Stimulated activated CD4-positive, alpha-beta T cell treated with anti-CD3 and anti-CD28 coated beads, TNF-alpha, amount 100 ng/mL, for 24 hours (primary cell): ENCODE measurements around the gene MXRA8.

Experiments
- DNase-seq, 3 experiments: peaks; one replicate each; pipeline ENCODE4 v3.0.0-alpha.2; 2020; ENCODE audit warnings: low read depth in 3 of 3

Gene MXRA8

GRCh38 chr1:1349256-1350012, 8.9 kb downstream of the MXRA8 start, which contains the start of gene DVL1:
Gene DVL1 (minus strand): TSS chr1:1349418. CDS start chr1:1349065, 353 bp downstream.
- DNase-seq, result peak; percentile 29 to 55 (median 40)

GRCh38 chr1:1348420-1349255, 9.7 kb downstream of the MXRA8 start:
- DNase-seq, result no peak

GRCh38 chr1:1347663-1348419, 10.5 kb downstream of the MXRA8 start:
- DNase-seq, result no peak

- DNase-seq, result no peak
These were observed 11.2 kb downstream of the MXRA8 start for GRCh38 chr1:1347026-1347595.

- no peak for DNase-seq
These were observed 11.9 kb downstream of the MXRA8 start for GRCh38 chr1:1346501-1346890.

- no peak for DNase-seq
These were observed 12.4 kb downstream of the MXRA8 start for GRCh38 chr1:1345860-1346500.

- no peak for DNase-seq
These were observed 13.0 kb downstream of the MXRA8 start for GRCh38 chr1:1345384-1345783.

- peak; percentile 20 to 62 (median 33) for DNase-seq
These were observed 13.5 kb downstream of the MXRA8 start for GRCh38 chr1:1344655-1345361.

GRCh38 chr1:1343811-1344421, 14.4 kb downstream of the MXRA8 start:
- DNase-seq, result no peak

GRCh38 chr1:1342584-1343115, 15.7 kb downstream of the MXRA8 start:
- no peak for DNase-seq

- no peak for DNase-seq
These were observed 16.2 kb downstream of the MXRA8 start for GRCh38 chr1:1342061-1342562.

- no peak for DNase-seq
These were observed 16.8 kb downstream of the MXRA8 start for GRCh38 chr1:1341549-1342021.

GRCh38 chr1:1340791-1341548, 17.4 kb downstream of the MXRA8 start:
- no peak for DNase-seq

- no peak for DNase-seq
These were observed 18.2 kb downstream of the MXRA8 start for GRCh38 chr1:1340185-1340584.

GRCh38 chr1:1338278-1338677, 20.1 kb downstream of the MXRA8 start:
- DNase-seq, result no peak

GRCh38 chr1:1337793-1338147, 20.6 kb downstream of the MXRA8 start:
- DNase-seq, result peak in 2 of 3 experiments; percentile 23 to 45

- DNase-seq, result no peak
These were observed 21.2 kb downstream of the MXRA8 start for GRCh38 chr1:1336931-1337792.

- no peak for DNase-seq
These were observed 21.9 kb downstream of the MXRA8 start for GRCh38 chr1:1336446-1336845.
